SU-DHL-6 (cell line): ENCODE data around the gene PRSS12.

Experiments
- H2AFZ ChIP-seq: fragments of 200-600 bp; sonication (generic); 2 replicates; pipeline ENCODE4 v1.6.1; 2014; ENCODE audit warnings: low read depth, mild to moderate bottlenecking, moderate library complexity, mixed read lengths, antibody characterized with exemption, low read length; ENCODE audit not compliant: severe bottlenecking
- H3F3A ChIP-seq: fragments of 200-600 bp; shearing (Covaris generic); 2 replicates; pipeline ENCODE4 v1.6.0; 2016; ENCODE audit warnings: antibody characterized with exemption, mild to moderate bottlenecking; ENCODE audit not compliant: insufficient read depth
- H3K27ac ChIP-seq: fragments of 200-600 bp; sonication (generic); 2 replicates; pipeline ENCODE4 v1.5.1; 2016; ENCODE audit warnings: low read depth, mild to moderate bottlenecking, low read length, moderate library complexity, mixed read lengths
- H3K27me3 ChIP-seq: fragments of 200-600 bp; sonication (generic), shearing (Covaris generic); 2 replicates; pipeline ENCODE4 v1.6.0; 2014; ENCODE audit warnings: mild to moderate bottlenecking, low read length
- H3K36me3 ChIP-seq: fragments of 200-600 bp; sonication (generic); 2 replicates; pipeline ENCODE4 v1.6.1; 2014; ENCODE audit warnings: mild to moderate bottlenecking, low read length, mixed read lengths
- H3K4me2 ChIP-seq: fragments of 300-600, 200-600 bp; shearing (Covaris generic), sonication (generic); 2 replicates; pipeline ENCODE4 v1.6.0; 2014; ENCODE audit warnings: low read length, low read depth, mild to moderate bottlenecking; ENCODE audit not compliant: poor library complexity, severe bottlenecking
- H3K4me3 ChIP-seq: fragments of 200-600 bp; sonication (generic); 2 replicates; pipeline ENCODE4 v1.5.1; 2014; ENCODE audit warnings: antibody characterized with exemption, low read length, mild to moderate bottlenecking, mixed read lengths; ENCODE audit not compliant: insufficient read depth, poor library complexity, severe bottlenecking
- H3K79me2 ChIP-seq: fragments of 200-600 bp; sonication (generic); 2 replicates; pipeline ENCODE4 v1.6.1; 2014; ENCODE audit warnings: mild to moderate bottlenecking, low read length, moderate library complexity; ENCODE audit not compliant: insufficient read depth
- H3K9ac ChIP-seq: fragments of 200-600 bp; sonication (generic); 2 replicates; pipeline ENCODE4 v1.7.0; 2014; ENCODE audit warnings: mild to moderate bottlenecking, low read length
- H3K9me2 ChIP-seq: fragments of 200-600 bp; sonication (generic); replicated peaks from 2 replicates; pipeline ENCODE4 v1.6.1; 2014; ENCODE audit warnings: low read length; ENCODE audit not compliant: insufficient read depth
- H3K9me3 ChIP-seq: fragments of 200-600 bp; sonication (generic); 2 replicates; pipeline ENCODE4 v1.6.1; 2014; ENCODE audit warnings: low read length, mixed read lengths; ENCODE audit not compliant: insufficient read depth
- H4K20me1 ChIP-seq: fragments of 200-600 bp; sonication (generic); 2 replicates; pipeline ENCODE4 v1.6.1; 2014; ENCODE audit warnings: low read depth, mild to moderate bottlenecking, antibody characterized with exemption, low read length, moderate library complexity, mixed read lengths
- EZH2phosphoT487 ChIP-seq: fragments of 200-600 bp; sonication (generic), shearing (Covaris generic); conservative IDR thresholded peaks from 2 replicates; pipeline ENCODE4 v1.6.1; 2018; ENCODE audit warnings: mild to moderate bottlenecking, antibody characterized with exemption, low read length, moderate library complexity, mixed read lengths
- TF ChIP-seq, protein P1 (sequence below): fragments of 200-600 bp; sonication (generic); IDR thresholded peaks from one replicate; pipeline ENCODE4 v1.5.1; 2017; ENCODE audit warnings: antibody characterized with exemption, mild to moderate bottlenecking, low read length, moderate library complexity; ENCODE audit not compliant: insufficient read depth, poor library complexity, severe bottlenecking

Gene PRSS12

GRCh38 chr4:118346495-118346894, 6.3 kb downstream of the PRSS12 start:
- Histone ChIP-seq H3K9me2 (no peaks in the 10 kb centered on the region), H3K9ac (no peak overlapping the region), H3K79me2 (no peaks in the 10 kb centered on the region), H3K9me3 (no peaks in the 10 kb centered on the region), H4K20me1 (no peaks in the 10 kb centered on the region), H2AFZ (no peak overlapping the region), H3K4me2 (no peak overlapping the region), H3K36me3 (no peaks in the 10 kb centered on the region), H3K27me3 (no peaks in the 10 kb centered on the region), H3F3A (no peaks in the 10 kb centered on the region), H3K27ac (no peak overlapping the region), H3K4me3 (no peak overlapping the region)
- no peak for TF ChIP-seq EZH2phosphoT487
- TF ChIP-seq, protein P1, sequence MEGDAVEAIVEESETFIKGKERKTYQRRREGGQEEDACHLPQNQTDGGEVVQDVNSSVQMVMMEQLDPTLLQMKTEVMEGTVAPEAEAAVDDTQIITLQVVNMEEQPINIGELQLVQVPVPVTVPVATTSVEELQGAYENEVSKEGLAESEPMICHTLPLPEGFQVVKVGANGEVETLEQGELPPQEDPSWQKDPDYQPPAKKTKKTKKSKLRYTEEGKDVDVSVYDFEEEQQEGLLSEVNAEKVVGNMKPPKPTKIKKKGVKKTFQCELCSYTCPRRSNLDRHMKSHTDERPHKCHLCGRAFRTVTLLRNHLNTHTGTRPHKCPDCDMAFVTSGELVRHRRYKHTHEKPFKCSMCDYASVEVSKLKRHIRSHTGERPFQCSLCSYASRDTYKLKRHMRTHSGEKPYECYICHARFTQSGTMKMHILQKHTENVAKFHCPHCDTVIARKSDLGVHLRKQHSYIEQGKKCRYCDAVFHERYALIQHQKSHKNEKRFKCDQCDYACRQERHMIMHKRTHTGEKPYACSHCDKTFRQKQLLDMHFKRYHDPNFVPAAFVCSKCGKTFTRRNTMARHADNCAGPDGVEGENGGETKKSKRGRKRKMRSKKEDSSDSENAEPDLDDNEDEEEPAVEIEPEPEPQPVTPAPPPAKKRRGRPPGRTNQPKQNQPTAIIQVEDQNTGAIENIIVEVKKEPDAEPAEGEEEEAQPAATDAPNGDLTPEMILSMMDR, result no peak

DNA sequence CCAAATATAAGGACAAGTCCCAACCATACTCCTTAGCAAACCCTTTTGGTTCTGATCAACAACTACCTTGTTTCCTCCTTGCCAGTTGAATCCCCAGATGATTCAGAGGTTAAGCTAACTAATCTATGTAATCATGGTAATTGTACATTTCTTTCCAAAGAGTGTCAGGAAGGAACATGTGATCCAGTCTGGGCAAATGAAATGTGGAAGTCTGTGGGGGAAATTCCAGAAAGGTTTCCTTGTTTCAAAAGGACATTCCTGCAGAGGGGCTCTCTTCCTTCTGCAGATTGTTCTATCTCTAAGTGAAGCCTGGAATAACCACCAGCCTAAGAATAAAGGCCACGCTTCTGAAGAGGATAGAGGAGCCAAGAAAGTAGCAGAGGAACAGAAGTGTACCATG, 7.0 kb downstream of the PRSS12 start:
- no peak overlapping the region for H3K4me3 ChIP-seq
- H3K9me2 ChIP-seq, result no peaks in the 10 kb centered on the region
- no peak overlapping the region for H3K27ac ChIP-seq
- no peak overlapping the region for H3K4me2 ChIP-seq
- H3K79me2 ChIP-seq, result no peaks in the 10 kb centered on the region
- H2AFZ ChIP-seq, result no peak overlapping the region
- no peaks in the 10 kb centered on the region for H3K9me3 ChIP-seq
- no peaks in the 10 kb centered on the region for H3F3A ChIP-seq
- no peaks in the 10 kb centered on the region for H3K27me3 ChIP-seq
- no peaks in the 10 kb centered on the region for H3K36me3 ChIP-seq
- H4K20me1 ChIP-seq, result no peaks in the 10 kb centered on the region
- H3K9ac ChIP-seq, result no peak overlapping the region
- TF ChIP-seq, protein P1, result no peak
- TF ChIP-seq EZH2phosphoT487, result no peak

- Histone ChIP-seq H3K4me2 (no peak overlapping the region), H3K9me3 (no peaks in the 10 kb centered on the region), H3K79me2 (no peaks in the 10 kb centered on the region), H3K27ac (no peak overlapping the region), H4K20me1 (no peaks in the 10 kb centered on the region), H3K27me3 (no peaks in the 10 kb centered on the region), H3K9ac (no peak overlapping the region), H3F3A (no peaks in the 10 kb centered on the region), H3K9me2 (no peaks in the 10 kb centered on the region), H3K4me3 (no peak overlapping the region), H2AFZ (no peak overlapping the region), H3K36me3 (no peaks in the 10 kb centered on the region)
- TF ChIP-seq, protein P1, result no peak
- TF ChIP-seq EZH2phosphoT487, result no peak
These were observed 8.0 kb downstream of the PRSS12 start for GRCh38 chr4:118344801-118345200.

- Histone ChIP-seq H3K9me2 (no peaks in the 10 kb centered on the region), H4K20me1 (no peaks in the 10 kb centered on the region), H3K4me2 (no peak overlapping the region), H3K27me3 (no peaks in the 10 kb centered on the region), H3K9me3 (no peaks in the 10 kb centered on the region), H3K4me3 (no peak overlapping the region), H3K36me3 (no peaks in the 10 kb centered on the region), H3K9ac (no peak overlapping the region), H3K27ac (no peak overlapping the region), H2AFZ (no peak overlapping the region), H3K79me2 (no peaks in the 10 kb centered on the region), H3F3A (no peaks in the 10 kb centered on the region)
- TF ChIP-seq EZH2phosphoT487, result no peak
- TF ChIP-seq, protein P1, result no peak
These were observed 9.3 kb downstream of the PRSS12 start for GRCh38 chr4:118343501-118343900.
